ENCODE data around the gene ANGPTL7.
"Not testable (repeated sequence)": the region's sequence is repeated elsewhere in the genome, so short reads cannot be mapped to it uniquely, and the experiment has no call there.

Gene ANGPTL7

GRCh38 chr1:11170102-11170501 lies 19.1 kb upstream of the ANGPTL7 start:
- no peak for DNase-seq

DNA sequence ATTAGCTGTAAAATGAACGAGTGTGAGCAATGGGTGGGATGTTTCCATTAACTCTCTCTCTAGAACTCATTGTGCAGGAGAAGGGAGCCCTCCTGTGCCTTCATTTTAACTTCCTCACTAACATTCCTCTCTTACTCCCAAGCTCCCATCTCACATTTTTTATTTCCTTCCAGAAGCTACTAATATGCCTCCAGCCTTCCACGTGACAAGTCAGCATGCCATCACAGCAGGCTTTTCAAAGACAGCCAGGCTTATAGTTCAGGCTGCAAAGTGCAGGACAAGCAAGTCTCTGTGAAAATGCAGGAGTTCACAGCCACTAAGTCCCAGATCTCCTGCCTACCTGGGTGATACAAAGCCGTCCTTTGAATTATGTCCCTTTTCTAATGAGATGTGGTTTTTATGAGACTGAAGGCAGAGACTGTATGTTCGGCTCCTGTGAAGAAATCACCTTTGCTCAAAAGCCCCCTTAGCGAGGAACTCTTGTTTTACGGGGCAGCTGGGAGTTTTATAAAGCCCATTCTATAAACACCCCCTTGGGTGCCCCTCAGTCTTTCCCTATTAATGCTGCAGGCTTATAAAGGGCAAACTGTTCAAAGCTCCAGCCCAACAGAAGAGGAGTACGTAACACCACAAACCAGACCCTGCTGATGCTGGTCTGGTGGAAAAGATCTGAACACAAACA lies 14.8 kb upstream of the ANGPTL7 start:
- DNase-seq: no peak

DNA sequence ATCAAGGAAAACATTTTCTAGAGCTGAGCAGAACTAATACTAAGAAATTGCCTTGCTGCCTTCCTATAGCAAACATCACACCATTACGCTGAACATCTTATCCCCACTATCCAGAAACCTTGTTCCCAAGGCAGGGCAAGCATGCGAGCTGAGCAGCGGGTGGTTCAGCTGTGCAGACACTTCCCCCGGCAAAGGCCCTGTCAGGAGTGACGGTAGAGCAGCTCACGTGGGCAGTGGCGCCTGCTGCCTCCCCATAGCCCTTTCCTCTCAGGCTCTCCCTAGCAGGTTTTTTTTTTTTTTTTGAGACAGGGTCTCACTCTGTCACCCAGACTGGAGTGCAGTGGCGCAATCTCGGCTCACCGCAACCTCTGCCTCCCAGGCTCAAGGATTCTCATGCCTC lies 13.7 kb upstream of the ANGPTL7 start:
- DNase-seq: no peak

GRCh38 chr1:11176081-11176706 lies 13.0 kb upstream of the ANGPTL7 start:
- no peak for DNase-seq

- DNase-seq: no peak
Observed at GRCh38 chr1:11178021-11179015, 10.8 kb upstream of the ANGPTL7 start.

DNA sequence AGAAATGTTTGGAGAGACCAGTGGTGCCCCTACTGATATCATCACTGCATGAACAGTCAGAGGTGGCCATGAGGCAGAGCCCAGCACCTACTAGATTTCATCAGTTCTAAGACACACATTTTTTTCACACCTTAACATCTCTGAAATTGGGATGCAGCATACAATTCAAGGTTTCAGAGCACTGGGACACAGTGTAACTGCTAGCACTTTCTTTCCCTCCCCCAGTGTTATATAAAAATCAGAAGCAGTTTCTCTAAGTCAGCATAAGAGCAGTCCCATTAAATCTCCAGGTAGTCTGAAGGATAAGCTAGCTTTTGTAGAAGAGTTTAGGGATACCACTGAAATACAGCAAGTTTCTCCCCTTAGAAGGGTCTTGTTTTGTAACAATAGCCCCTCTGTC lies 10.0 kb upstream of the ANGPTL7 start:
- DNase-seq: no peak

GRCh38 chr1:11179749-11180148 lies 9.4 kb upstream of the ANGPTL7 start:
- not testable (repeated sequence) for DNase-seq

GRCh38 chr1:11180342-11180744 lies 8.8 kb upstream of the ANGPTL7 start:
- no peak for DNase-seq

DNA sequence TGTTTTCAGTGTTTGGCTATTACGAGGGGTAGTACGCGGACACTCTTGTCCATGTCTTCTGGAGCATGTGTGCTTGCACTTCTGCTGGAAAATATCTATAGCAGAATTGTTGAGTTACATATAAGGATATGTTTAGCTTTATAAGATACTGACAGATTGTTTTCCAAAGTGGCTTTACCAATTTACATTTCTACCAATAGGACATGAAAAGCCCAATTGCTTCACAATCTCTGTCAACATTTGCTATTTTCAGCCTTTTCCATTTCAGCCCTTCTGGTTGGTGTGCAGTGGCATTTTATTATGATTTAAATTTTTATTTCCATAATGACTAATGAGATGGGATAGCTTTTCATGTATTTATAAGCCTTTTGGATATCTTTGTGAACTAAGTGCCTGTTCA lies 6.3 kb upstream of the ANGPTL7 start:
- DNase-seq: no peak

DNA sequence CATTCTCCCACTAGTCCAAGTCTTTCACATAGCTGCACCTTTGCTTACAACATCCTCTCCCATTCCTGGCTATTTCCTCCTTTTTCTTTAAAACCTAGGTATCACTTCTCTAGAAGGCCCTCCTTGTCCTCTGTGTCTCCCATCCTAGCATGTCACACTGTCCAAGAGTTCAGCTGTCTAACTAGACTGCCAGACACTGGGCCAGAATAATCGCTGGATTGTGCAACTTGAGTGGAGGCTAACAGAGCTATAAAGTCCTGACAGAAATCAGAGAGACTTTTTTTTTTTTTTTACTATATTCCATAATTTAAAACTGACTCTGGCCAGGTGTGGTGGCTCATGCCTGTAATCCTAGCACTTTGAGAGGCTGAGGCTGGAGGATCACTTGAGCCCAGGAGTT lies 4.2 kb upstream of the ANGPTL7 start:
- no peak for DNase-seq

- DNase-seq: no peak
Observed at GRCh38 chr1:11187000-11187399, 2.2 kb upstream of the ANGPTL7 start.

DNA sequence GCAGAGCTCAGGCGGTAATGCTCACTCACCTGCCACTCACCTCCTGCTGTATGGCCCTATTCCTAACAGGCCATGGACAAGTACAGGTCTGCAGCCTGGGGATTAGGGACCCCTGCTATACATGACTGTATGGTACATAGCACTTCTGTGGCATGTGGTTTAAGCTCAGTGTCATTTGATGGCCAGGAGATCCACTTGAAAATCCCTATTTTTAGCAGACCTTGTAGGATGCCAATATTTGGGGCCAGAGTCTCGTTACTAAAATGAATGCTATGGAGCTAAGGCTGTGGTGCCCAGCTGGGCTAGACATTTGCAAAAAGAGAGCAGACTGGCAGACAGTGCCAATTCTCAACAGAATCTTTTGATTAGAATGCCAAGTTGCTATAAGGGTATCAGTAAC lies 1.7 kb upstream of the ANGPTL7 start:
- no peak for DNase-seq

DNA sequence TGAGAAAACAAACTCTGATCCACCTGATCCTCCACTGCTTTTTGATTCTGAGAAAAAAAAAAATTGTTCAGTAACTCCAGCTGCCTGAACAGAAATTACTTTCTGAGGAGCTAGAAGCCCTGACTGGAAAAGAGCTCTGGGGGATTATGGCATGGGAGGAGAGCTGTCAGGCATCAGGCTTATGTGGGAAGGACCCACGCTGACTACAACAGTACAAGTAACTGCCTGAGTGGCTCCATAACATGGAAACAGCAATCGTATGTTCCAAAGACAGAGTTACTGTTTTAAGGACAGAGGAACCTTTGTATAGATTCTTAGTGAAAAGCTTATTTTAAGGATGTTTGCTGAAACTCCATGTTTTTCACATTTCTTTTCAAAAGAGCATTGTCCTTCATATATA lies 1.2 kb upstream of the ANGPTL7 start:
- DNase-seq: no peak

DNA sequence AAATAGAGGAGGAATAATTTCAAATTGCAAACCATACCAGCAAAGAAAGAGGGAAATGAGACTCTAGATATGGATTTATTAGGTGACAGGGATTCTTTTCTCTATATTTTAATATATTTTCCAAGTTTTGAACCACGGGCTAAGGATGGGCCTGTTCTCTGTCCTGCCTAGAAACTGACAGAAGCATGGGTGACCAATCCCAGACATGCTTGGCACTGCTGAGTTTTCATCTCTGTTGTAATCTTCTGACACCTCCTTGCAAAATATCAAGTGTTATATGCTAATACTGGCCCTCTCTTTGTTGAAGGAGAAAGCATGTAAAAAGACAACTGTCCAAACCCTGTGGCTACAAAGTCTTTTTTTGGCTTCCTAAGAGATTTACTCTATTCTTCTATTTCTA lies 774 bp upstream of the ANGPTL7 start:
- DNase-seq: no peak

DNA sequence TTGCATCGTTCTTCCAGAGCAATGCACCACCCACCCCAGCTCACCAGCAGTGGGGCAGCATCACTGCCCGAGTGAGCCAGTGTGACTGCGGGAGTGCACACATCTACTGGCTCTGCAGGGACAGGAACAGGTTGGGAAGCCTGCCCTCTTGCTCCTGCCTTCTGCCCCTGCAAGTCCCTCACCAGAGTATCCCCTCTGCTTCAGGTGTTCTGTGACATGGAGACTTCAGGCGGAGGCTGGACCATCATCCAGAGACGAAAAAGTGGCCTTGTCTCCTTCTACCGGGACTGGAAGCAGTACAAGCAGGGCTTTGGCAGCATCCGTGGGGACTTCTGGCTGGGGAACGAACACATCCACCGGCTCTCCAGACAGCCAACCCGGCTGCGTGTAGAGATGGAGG lies 4.2 kb downstream of the ANGPTL7 start:
- no peak for DNase-seq

- DNase-seq: no peak
Observed at GRCh38 chr1:11194407-11195176, 5.4 kb downstream of the ANGPTL7 start.

DNA sequence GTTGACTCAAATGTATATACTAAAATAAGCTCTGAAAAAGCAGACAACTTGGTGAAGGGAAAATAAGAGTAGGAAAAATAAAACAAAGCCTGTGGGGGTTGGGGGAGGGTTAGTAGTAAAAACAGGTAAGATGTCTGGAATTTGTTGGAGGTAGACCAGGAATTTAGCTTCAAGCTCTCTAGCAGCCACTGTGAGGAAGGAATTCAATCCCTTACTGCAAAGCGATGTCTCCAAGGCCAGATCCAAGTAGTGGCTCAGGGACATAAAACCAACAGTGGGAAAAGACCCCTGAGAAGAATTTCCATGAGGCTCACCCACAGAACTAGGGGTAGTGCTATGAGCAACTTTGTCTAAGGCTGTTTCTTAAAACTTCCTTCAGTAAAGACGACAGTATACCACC lies 7.8 kb downstream of the ANGPTL7 start:
- no peak for DNase-seq

DNA sequence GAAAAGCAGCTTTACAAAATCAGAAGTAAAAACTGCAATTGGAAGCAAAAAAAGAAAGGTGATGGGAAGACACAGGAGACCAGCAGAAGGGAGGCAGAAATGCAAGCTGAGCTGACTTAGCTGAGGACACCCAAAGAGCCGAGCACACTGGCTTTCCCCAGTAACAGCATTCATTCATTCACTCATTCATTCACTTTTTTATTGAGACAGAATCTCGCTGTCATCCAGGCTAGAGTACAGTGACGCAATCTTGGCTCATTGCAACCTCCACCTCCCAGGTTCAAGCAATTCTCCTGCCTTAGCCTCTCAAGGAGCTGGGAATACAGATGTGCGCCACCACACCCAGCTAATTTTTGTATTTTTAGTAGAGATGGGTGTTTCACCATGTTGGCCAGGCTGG lies 8.2 kb downstream of the ANGPTL7 start:
- DNase-seq: no peak

GRCh38 chr1:11198257-11198656 lies 9.1 kb downstream of the ANGPTL7 start:
- no peak for DNase-seq

GRCh38 chr1:11198851-11199594 lies 9.9 kb downstream of the ANGPTL7 start:
- no peak for DNase-seq

DNA sequence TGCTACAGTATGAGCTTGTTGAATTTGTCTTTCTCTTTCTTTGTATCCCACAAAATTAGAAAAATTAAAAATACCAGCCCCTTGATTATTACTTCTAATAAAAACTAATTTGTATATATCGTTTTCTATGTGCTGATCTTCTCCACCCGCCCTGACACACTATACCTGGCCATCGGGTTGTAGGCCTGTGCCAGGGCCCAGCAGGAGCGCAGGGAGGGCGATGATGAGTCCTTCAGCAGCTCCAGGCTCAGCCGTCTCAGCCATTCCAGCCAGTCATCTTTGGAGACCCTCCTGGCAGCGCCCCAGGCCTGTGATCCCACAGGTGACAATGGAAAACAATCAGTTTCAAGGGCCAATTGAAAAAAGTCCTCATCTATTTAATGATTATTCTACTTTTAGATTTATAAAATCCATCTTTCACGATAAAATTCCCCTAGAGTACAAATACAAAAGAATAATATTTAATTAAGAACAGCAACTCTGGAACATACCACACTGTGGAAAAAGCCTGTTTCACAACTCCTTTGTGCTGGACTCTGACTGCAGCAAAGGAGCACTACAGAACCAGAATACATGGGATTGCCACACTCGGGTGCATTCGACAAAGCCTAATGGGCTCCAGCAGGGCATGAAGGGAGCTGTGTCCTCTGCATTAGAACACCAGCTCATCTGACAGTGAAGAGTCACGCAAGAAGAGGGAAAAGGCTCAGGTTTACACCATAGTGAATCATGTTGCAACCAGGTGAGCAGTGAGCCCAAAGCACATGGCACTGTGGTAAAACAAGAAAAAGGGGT lies 15.4 kb downstream of the ANGPTL7 start:
- DNase-seq: no peak
